T-cell (primary cell): ENCODE data around the gene GRID2. TPM values are rescaled to one million over a fixed set of nuclear protein-coding genes. Genes with fewer than 3 reads are reported as not detected.

Experiments used
- ATAC-seq, 4 experiments: fragments of 200-7000 bp in 3 of 4; fragments of 150-1000 bp in 1 of 4; cut with Tn5 transposase; replicated peaks in 1 of 4; 1 replicate in 3 of 4; 2 replicates in 1 of 4; pipeline ENCODE4 v1.10.0; 2021; ENCODE audit warnings: moderate library complexity in 3 of 4, mild to moderate bottlenecking in 2 of 4, moderate number of reproducible peaks in 1 of 4
- CTCF ChIA-PET, 2 donors: fragments of 300-600 bp; sonication (Branson Sonifier 250); formaldehyde crosslinking; loops; one replicate each; lab custom pipeline; 2022; ENCODE audit warnings: antibody characterized with exemption in 2 of 2; lab: Charles Lee
- POLR2A ChIA-PET, 2 donors: fragments of 300-600 bp; sonication (Branson Sonifier 250); formaldehyde crosslinking; loops; one replicate each; lab custom pipeline; 2022; ENCODE audit warnings: antibody characterized with exemption in 2 of 2; lab: Charles Lee
- DNase-seq, 35 experiments: peaks; one replicate each; pipeline versions ENCODE4 v3.0.0 to v3.0.0-alpha.2; 2013 to 2023
- H3K27ac ChIP-seq: one replicate; pipeline ENCODE4 v1.5.1; 2013; ENCODE audit warnings: low read length
- H3K27me3 ChIP-seq, 2 experiments: replicated peaks in 1 of 2; 1 replicate in 1 of 2; 2 replicates in 1 of 2; pipeline versions ENCODE4 v1.6.1 to v1.7.0; 2013; ENCODE audit warnings: low read length in 1 of 2, mixed read lengths in 1 of 2; ENCODE audit not compliant: control insufficient read depth in 2 of 2, insufficient read depth in 2 of 2; ENCODE audit errors: extremely low read depth in 1 of 2
- H3K36me3 ChIP-seq, 2 donors: 1 replicate in 1 of 2; 2 replicates in 1 of 2; pipeline versions ENCODE4 v1.6.1 to v1.7.0; 2013; ENCODE audit warnings: low read length in 1 of 2; ENCODE audit not compliant: control insufficient read depth in 2 of 2, insufficient read depth in 1 of 2; ENCODE audit errors: extremely low read depth in 1 of 2
- H3K4me1 ChIP-seq, 2 experiments: 1 replicate in 1 of 2; 2 replicates in 1 of 2; pipeline versions ENCODE4 v1.6.1 to v1.7.0; 2013; ENCODE audit warnings: low read length in 2 of 2, mixed read lengths in 1 of 2; ENCODE audit not compliant: insufficient read depth in 2 of 2, control insufficient read depth in 1 of 2; ENCODE audit errors: extremely low read depth in 1 of 2
- H3K4me3 ChIP-seq, 2 donors: 1 replicate in 1 of 2; 2 replicates in 1 of 2; pipeline versions ENCODE4 v1.5.1 to v1.7.0; 2013; ENCODE audit warnings: mild to moderate bottlenecking in 2 of 2, low read length in 1 of 2, moderate library complexity in 1 of 2; ENCODE audit not compliant: control insufficient read depth in 1 of 2; ENCODE audit errors: extremely low read depth in 1 of 2
- H3K9me3 ChIP-seq: 2 replicates; pipeline ENCODE4 v1.7.0; 2013
- H3K27ac Mint-ChIP-seq, 2 donors: one replicate each; pipeline ENCODE4 v1.8.0; 2020 to 2021; ENCODE audit warnings: mild to moderate bottlenecking in 2 of 2, mixed read lengths in 2 of 2
- H3K27me3 Mint-ChIP-seq, 2 donors: one replicate each; pipeline ENCODE4 v1.8.0; 2021 to 2022; ENCODE audit warnings: mixed read lengths in 2 of 2
- H3K36me3 Mint-ChIP-seq: one replicate; pipeline ENCODE4 v1.8.0; 2021; ENCODE audit warnings: mixed read lengths
- H3K4me1 Mint-ChIP-seq, 3 donors: one replicate each; pipeline ENCODE4 v1.8.0; 2020 to 2022; ENCODE audit warnings: mixed read lengths in 3 of 3, mild to moderate bottlenecking in 1 of 3
- H3K4me3 Mint-ChIP-seq, 3 donors: one replicate each; pipeline ENCODE4 v1.8.0; 2020 to 2022; ENCODE audit warnings: mild to moderate bottlenecking in 3 of 3, mixed read lengths in 3 of 3, moderate library complexity in 3 of 3
- H3K9me3 Mint-ChIP-seq, 3 donors: one replicate each; pipeline ENCODE4 v1.8.0; 2020 to 2022; ENCODE audit warnings: mixed read lengths in 3 of 3
- WGBS: methylation state at CpG from one replicate; pipeline ENCODE4 v1.1.5; 2013; ENCODE audit warnings: missing lambda C conversion rate; ENCODE audit not compliant: insufficient coverage; 5-methylcytosine and 5-hydroxymethylcytosine counted together
- total RNA-seq, 35 experiments: library from RNA in 6 of 35; stranded (reverse) in 6 of 35; fragments of 120-200 nt in 1 of 35; gene quantifications; one replicate each; pipeline versions ENCODE4 v1.2.1 to v1.2.4 and lab custom pipeline; 2013 to 2026

The GRID2 gene
- total RNA-seq, 5 donors from 2014 or later (not counting 1 experiment from before 2014, with no cell fraction given): 0.13 to 0.18 TPM; not detected in 3

GRCh38 chr4:93178279-93178678 is 874.5 kb downstream of the GRID2 start:
- H3K27ac ChIP-seq: no peak overlapping the region
- no peaks in the 10 kb centered on the region for H3K9me3 ChIP-seq
- ATAC-seq (no peak), DNase-seq (no peak)
- H3K4me1 ChIP-seq: no peaks in the 10 kb centered on the region
- H3K4me3 Mint-ChIP-seq: no peak overlapping the region
- H3K4me1 Mint-ChIP-seq: no peaks in the 10 kb centered on the region
- H3K4me3 ChIP-seq: no peak overlapping the region
- no peak overlapping the region for H3K27ac Mint-ChIP-seq
- H3K36me3 Mint-ChIP-seq: no peaks in the 10 kb centered on the region
- H3K27me3 Mint-ChIP-seq: no peaks in the 10 kb centered on the region
- no peaks in the 10 kb centered on the region for H3K27me3 ChIP-seq
- ChIA-PET POLR2A (no interaction called here), CTCF (no interaction called here)
- WGBS: 17% methylated on average over 1 of the region's 2 CpGs
- H3K9me3 Mint-ChIP-seq: peaks cover 4 to 9% (median 6%) of the 10 kb centered on the region in 3 donors
- H3K36me3 ChIP-seq: no peaks in the 10 kb centered on the region

- DNase-seq (no peak), ATAC-seq (no peak)
- no peaks in the 10 kb centered on the region for H3K27me3 Mint-ChIP-seq
- no peak overlapping the region for H3K27ac Mint-ChIP-seq
- H3K36me3 Mint-ChIP-seq: no peaks in the 10 kb centered on the region
- ChIA-PET POLR2A (no interaction called here), CTCF (no interaction called here)
- H3K9me3 Mint-ChIP-seq: peaks cover 4 to 12% (median 10%) of the 10 kb centered on the region in 3 donors
- Histone ChIP-seq H3K9me3 (no peaks in the 10 kb centered on the region), H3K27ac (no peak overlapping the region), H3K36me3 (no peaks in the 10 kb centered on the region), H3K27me3 (no peaks in the 10 kb centered on the region), H3K4me3 (no peak overlapping the region), H3K4me1 (no peaks in the 10 kb centered on the region)
- WGBS: 40% methylated on average over 1 of the region's 2 CpGs
- H3K4me1 Mint-ChIP-seq: no peaks in the 10 kb centered on the region
- H3K4me3 Mint-ChIP-seq: no peak overlapping the region
Observed at GRCh38 chr4:93179044-93179443, 875.3 kb downstream of the GRID2 start.

GRCh38 chr4:93182722-93183121 is 879.0 kb downstream of the GRID2 start:
- H3K27me3 ChIP-seq: no peaks in the 10 kb centered on the region
- Mint-ChIP-seq H3K27me3 (no peaks in the 10 kb centered on the region), H3K4me3 (no peak overlapping the region), H3K36me3 (no peaks in the 10 kb centered on the region), H3K9me3 (peaks cover 4 to 9% (median 6%) of the 10 kb centered on the region in 3 donors), H3K4me1 (no peaks in the 10 kb centered on the region), H3K27ac (no peak overlapping the region)
- H3K4me3 ChIP-seq: no peak overlapping the region
- H3K36me3 ChIP-seq: no peaks in the 10 kb centered on the region
- no peaks in the 10 kb centered on the region for H3K9me3 ChIP-seq
- no peak for ATAC-seq
- no CpG with 5 or more reads among the region's 4 CpGs for WGBS
- no peak overlapping the region for H3K27ac ChIP-seq
- ChIA-PET CTCF (no interaction called here), POLR2A (no interaction called here)
- DNase-seq: no peak
- H3K4me1 ChIP-seq: no peaks in the 10 kb centered on the region

- Mint-ChIP-seq H3K27ac (no peak overlapping the region), H3K9me3 (peaks cover 5 to 10% (median 7%) of the 10 kb centered on the region in 3 donors), H3K4me1 (no peaks in the 10 kb centered on the region), H3K4me3 (no peak overlapping the region), H3K36me3 (no peaks in the 10 kb centered on the region), H3K27me3 (no peaks in the 10 kb centered on the region)
- H3K9me3 ChIP-seq: no peaks in the 10 kb centered on the region
- no peak overlapping the region for H3K27ac ChIP-seq
- no peak overlapping the region for H3K4me3 ChIP-seq
- CTCF ChIA-PET: no interaction called here
- no peaks in the 10 kb centered on the region for H3K36me3 ChIP-seq
- no peaks in the 10 kb centered on the region for H3K4me1 ChIP-seq
- H3K27me3 ChIP-seq: no peaks in the 10 kb centered on the region
- POLR2A ChIA-PET: no interaction called here
- DNase-seq (no peak), ATAC-seq (no peak)
Observed at GRCh38 chr4:93183576-93183975, 879.8 kb downstream of the GRID2 start.

GRCh38 chr4:93184053-93184452 is 880.3 kb downstream of the GRID2 start:
- no peaks in the 10 kb centered on the region for H3K36me3 ChIP-seq
- no peak for ATAC-seq
- no peaks in the 10 kb centered on the region for H3K4me1 ChIP-seq
- peaks cover 7 to 14% (median 12%) of the 10 kb centered on the region in 3 donors for H3K9me3 Mint-ChIP-seq
- H3K27ac Mint-ChIP-seq: no peak overlapping the region
- ChIA-PET POLR2A (no interaction called here), CTCF (no interaction called here)
- no peaks in the 10 kb centered on the region for H3K9me3 ChIP-seq
- 61% methylated on average over 2 of the region's 2 CpGs for WGBS
- no peaks in the 10 kb centered on the region for H3K27me3 ChIP-seq
- H3K4me3 Mint-ChIP-seq: no peak overlapping the region
- H3K27ac ChIP-seq: no peak overlapping the region
- no peaks in the 10 kb centered on the region for H3K27me3 Mint-ChIP-seq
- H3K4me1 Mint-ChIP-seq: no peaks in the 10 kb centered on the region
- H3K4me3 ChIP-seq: no peak overlapping the region
- no peak for DNase-seq
- H3K36me3 Mint-ChIP-seq: no peaks in the 10 kb centered on the region

- H3K27me3 ChIP-seq: no peaks in the 10 kb centered on the region
- H3K27ac ChIP-seq: no peak overlapping the region
- CTCF ChIA-PET: no interaction called here
- H3K4me1 Mint-ChIP-seq: no peaks in the 10 kb centered on the region
- H3K27ac Mint-ChIP-seq: no peak overlapping the region
- H3K4me3 Mint-ChIP-seq: no peak overlapping the region
- POLR2A ChIA-PET: no interaction called here
- no CpG with 5 or more reads among the region's 1 CpG for WGBS
- ATAC-seq (no peak), DNase-seq (no peak)
- H3K4me1 ChIP-seq: no peaks in the 10 kb centered on the region
- no peaks in the 10 kb centered on the region for H3K9me3 ChIP-seq
- no peaks in the 10 kb centered on the region for H3K36me3 Mint-ChIP-seq
- H3K4me3 ChIP-seq: no peak overlapping the region
- H3K27me3 Mint-ChIP-seq: no peaks in the 10 kb centered on the region
- peaks cover 3 to 15% (median 14%) of the 10 kb centered on the region in 3 donors for H3K9me3 Mint-ChIP-seq
- no peaks in the 10 kb centered on the region for H3K36me3 ChIP-seq
Observed at GRCh38 chr4:93186846-93187245, 883.1 kb downstream of the GRID2 start.

- DNase-seq: no peak
- Mint-ChIP-seq H3K36me3 (no peaks in the 10 kb centered on the region), H3K9me3 (peaks cover 3 to 17% (median 14%) of the 10 kb centered on the region in 3 donors), H3K27me3 (no peaks in the 10 kb centered on the region), H3K27ac (no peak overlapping the region), H3K4me3 (no peak overlapping the region), H3K4me1 (no peaks in the 10 kb centered on the region)
- no peak for ATAC-seq
- Histone ChIP-seq H3K4me3 (no peak overlapping the region), H3K27ac (no peak overlapping the region), H3K36me3 (no peaks in the 10 kb centered on the region), H3K9me3 (no peaks in the 10 kb centered on the region), H3K27me3 (no peaks in the 10 kb centered on the region), H3K4me1 (no peaks in the 10 kb centered on the region)
- POLR2A ChIA-PET: no interaction called here
- 80% methylated on average over 1 of the region's 4 CpGs for WGBS
- CTCF ChIA-PET: no interaction called here
Observed at GRCh38 chr4:93187466-93187865, 883.7 kb downstream of the GRID2 start.
